A549 treated with AZD9567 at 1 μM for 4 hours (cell line): ENCODE results near the gene GALE. TPM values are rescaled to one million over a fixed set of nuclear protein-coding genes. Genes with fewer than 3 reads are reported as not detected.

Source experiments
- total RNA-seq: library from RNA; stranded (reverse); fragments of 200-300 nt; extraction: Qiagen RNA extraction; gene quantifications from 5 replicates; pipeline ENCODE4 v1.2.3, GENCODE V29; 2022; ENCODE audit not compliant: insufficient read depth

The GALE gene
- 50.1 to 77.4 TPM (median 69.9 TPM) in 5 replicates for total RNA-seq

GRCh38 chr1:23800400-23801337 lies at the start of gene GALE:
Gene GALE, minus strand, starts transcription at chr1:23800754. Its CDS starts 1,747 bp downstream, at chr1:23799007.

DNA sequence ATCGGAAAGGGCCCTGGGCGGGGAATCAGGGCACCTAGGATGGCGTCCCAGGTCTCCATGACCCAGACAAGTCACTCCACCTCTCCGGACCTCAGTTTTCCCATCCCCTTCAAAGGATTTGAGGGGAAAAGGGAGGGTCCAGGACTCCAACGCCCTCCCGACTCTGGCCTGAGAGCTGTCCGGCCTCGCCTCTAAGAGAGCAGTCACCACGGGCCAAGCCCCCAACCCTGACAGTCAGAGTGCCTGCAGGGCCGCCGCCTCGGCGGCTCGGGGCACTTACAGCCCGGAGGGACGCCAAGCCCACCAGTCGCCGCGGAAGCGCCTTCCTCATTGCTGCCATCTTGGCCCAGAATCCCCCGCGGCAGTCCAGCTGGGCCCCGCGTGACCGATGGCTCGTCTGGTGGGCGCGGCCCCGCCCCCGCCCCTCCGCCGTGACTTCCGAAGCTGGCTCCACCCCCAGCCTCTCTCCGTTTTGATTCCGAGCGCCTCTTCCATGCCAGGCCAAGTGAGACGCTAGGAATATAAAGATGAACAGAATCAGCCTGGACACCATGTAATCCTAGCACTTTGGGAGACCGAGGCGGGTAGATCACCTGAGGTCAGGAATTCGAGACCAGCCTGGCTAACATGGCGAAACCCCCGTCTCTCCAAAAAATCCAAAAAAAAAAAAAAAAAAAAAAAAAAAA lies 24.7 kb upstream of the GALE start, which contains the start of gene HMGCL:
HMGCL (minus strand) TSS at position 354 of the 686 bp plus-strand sequence; CDS start at position 340, 14 bp downstream.

DNA sequence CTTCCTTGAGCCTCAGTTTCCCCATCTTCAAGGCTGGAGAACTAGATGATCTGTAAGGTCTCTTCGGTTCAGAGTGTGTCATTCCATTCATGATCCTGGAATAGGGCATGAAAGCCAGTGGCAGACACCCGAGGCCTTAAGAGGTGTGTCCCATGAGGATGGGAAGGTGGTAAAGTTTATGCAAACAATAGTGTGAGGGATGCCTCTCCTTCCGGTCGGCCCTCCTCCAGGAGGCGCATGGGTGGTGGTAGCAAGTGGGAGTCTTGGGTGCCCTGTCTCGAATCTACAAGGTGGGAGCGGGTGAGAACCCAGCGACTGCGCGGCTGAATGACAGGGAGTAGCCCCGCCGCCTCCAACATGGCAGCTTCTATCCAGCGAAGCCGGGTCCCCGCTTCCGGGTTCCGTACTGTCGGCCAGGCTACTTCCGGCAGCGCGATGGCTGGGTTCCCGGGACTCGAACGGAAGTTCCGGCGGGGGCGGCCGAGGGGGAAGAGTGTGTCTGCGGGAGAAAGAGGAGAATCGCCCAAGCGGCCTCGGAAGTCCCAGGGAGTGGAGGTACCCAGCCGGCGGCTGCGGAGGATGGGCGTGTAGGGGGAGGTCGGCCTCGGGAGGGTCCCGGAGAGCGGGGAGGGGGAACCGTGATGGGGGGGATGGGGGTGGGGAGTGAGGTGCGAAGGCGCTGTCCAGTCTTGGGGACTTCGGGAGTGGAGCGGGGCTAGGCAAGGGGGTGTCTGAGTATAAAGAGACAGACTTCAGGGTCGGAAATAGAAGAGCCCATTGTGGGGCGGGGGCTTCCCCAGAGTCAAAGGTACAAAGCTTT lies 9.6 kb downstream of the GALE start, which contains the start of gene LYPLA2:
LYPLA2 (plus strand) TSS at position 450 of the 820 bp plus-strand sequence. CDS start 1,538 bp downstream, outside the sequence.

GRCh38 chr1:23777979-23778814 lies 22.4 kb downstream of the GALE start, which contains the start of gene PITHD1:
Gene PITHD1, plus strand, starts transcription at chr1:23778418. Its CDS starts 98 bp downstream, at chr1:23778516.

Other genes starting within 250 kb of the GALE start
- gene ID3, start 241.3 kb downstream of the GALE start, total RNA-seq, result 288 to 441 TPM (median 376 TPM) in 5 replicates
- gene RPL11, start 108.9 kb downstream of the GALE start, total RNA-seq, result 1,287 to 1,484 TPM (median 1,441 TPM) in 5 replicates
- gene ELOA, start 57.3 kb downstream of the GALE start, total RNA-seq, result 27.9 to 32.8 TPM (median 28.8 TPM) in 5 replicates
- 28.4 to 40.6 TPM (median 35.0 TPM) in 5 replicates for gene PITHD1, start 22.3 kb downstream of the GALE start, total RNA-seq
- gene LYPLA2, start 9.6 kb downstream of the GALE start, total RNA-seq, result 55.6 to 74.5 TPM (median 57.7 TPM) in 5 replicates
- 11.6 to 17.1 TPM (median 15.1 TPM) in 5 replicates for gene HMGCL, start 24.7 kb upstream of the GALE start, total RNA-seq
- 9.3 to 13.1 TPM (median 10.8 TPM) in 5 replicates for gene FUCA1, start 67.5 kb upstream of the GALE start, total RNA-seq
- gene CNR2, start 112.6 kb upstream of the GALE start, total RNA-seq, result not detected in 5 replicates
- 26.4 to 64.3 TPM (median 36.8 TPM) in 5 replicates for gene PNRC2, start 159.1 kb upstream of the GALE start, total RNA-seq
- 78.8 to 95.3 TPM (median 91.0 TPM) in 5 replicates for gene SRSF10, start 179.6 kb upstream of the GALE start, total RNA-seq